ENCODE measurements around the gene SNX9. TPM values are rescaled to one million over a fixed set of nuclear protein-coding genes. Genes with fewer than 3 reads are reported as not detected.

SNX9 gene
- 38.3 and 47.6 TPM in 2 replicates for total RNA-seq (2012; rRNA removed)

- Histone ChIP-seq H3K4me3 (ENCODE audit: low read length) (peak within 1 kb of the TSS; percentile 80), H3K9ac (ENCODE audit: low read depth, low read length) (peak within 1 kb of the TSS; percentile 99), H3K4me1 (ENCODE audit: control insufficient read depth, insufficient read depth, low read length) (peaks cover 22% of the 10 kb centered on the region), H3K9me3 (replicated peaks; ENCODE audit: low read length) (no peaks in the 10 kb centered on the region), H3K27me3 (ENCODE audit: control insufficient read depth, insufficient read depth, low read length) (no peaks in the 10 kb centered on the region), H3K36me3 (ENCODE audit: insufficient read depth, low read length) (no peaks in the 10 kb centered on the region), H3K4me2 (ENCODE audit: low read length) (peak within 1 kb of the TSS; percentile 94)
Measured at GRCh38 chr6:157823001-157823527, at the start of gene SNX9. Gene SNX9, plus strand, starts transcription at chr6:157823246. Its CDS starts 189 bp downstream, at chr6:157823435.

DNA sequence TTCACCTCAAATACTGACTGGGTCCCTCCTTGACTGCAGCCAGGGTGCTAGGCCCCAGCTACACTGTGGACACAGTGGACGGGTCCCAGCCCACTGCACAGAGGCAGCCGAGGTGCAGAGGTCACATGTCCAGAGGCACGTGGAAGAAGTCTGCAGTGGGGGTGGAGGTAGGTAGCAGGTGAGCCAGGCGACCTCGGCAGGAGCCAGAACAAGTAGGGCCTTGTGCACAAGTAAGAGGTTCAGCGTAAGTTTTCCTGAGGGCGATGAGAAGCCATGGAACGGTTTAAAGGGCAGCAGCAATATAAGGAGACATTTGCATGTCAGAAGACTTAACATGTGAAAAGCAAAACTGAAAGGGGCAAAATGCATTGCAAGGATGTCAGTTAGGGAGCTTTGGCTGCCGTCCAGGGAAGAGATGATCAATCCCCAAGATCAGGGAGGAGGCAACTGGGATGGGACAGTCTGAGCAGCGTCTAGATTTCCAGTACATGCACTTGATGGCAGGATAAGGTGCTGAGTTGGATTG, 49.7 kb upstream of the SNX9 start:
- H3K27me3 ChIP-seq (ENCODE audit: control insufficient read depth, insufficient read depth, low read length), result peaks cover 10% of the 10 kb centered on the region
- H3K9ac ChIP-seq (ENCODE audit: low read depth, low read length), result no peak overlapping the region
- peaks cover 23% of the 10 kb centered on the region for H3K4me1 ChIP-seq (ENCODE audit: control insufficient read depth, insufficient read depth, low read length)
- no peak overlapping the region for H3K4me2 ChIP-seq (ENCODE audit: low read length)
- no peak overlapping the region for H3K4me3 ChIP-seq (ENCODE audit: low read length)
- H3K36me3 ChIP-seq (ENCODE audit: insufficient read depth, low read length), result no peaks in the 10 kb centered on the region
- H3K9me3 ChIP-seq (replicated peaks; ENCODE audit: low read length), result no peaks in the 10 kb centered on the region

GRCh38 chr6:157774153-157775135, 48.6 kb upstream of the SNX9 start:
- no peaks in the 10 kb centered on the region for H3K9me3 ChIP-seq (replicated peaks; ENCODE audit: low read length)
- H3K4me3 ChIP-seq (ENCODE audit: low read length), result no peak overlapping the region
- H3K4me2 ChIP-seq (ENCODE audit: low read length), result no peak overlapping the region
- H3K27me3 ChIP-seq (ENCODE audit: control insufficient read depth, insufficient read depth, low read length), result peaks cover 10% of the 10 kb centered on the region
- no peaks in the 10 kb centered on the region for H3K36me3 ChIP-seq (ENCODE audit: insufficient read depth, low read length)
- H3K9ac ChIP-seq (ENCODE audit: low read depth, low read length), result no peak overlapping the region
- H3K4me1 ChIP-seq (ENCODE audit: control insufficient read depth, insufficient read depth, low read length), result peaks cover 21% of the 10 kb centered on the region

- no peak overlapping the region for H3K4me2 ChIP-seq (ENCODE audit: low read length)
- no peaks in the 10 kb centered on the region for H3K9me3 ChIP-seq (replicated peaks; ENCODE audit: low read length)
- H3K9ac ChIP-seq (ENCODE audit: low read depth, low read length), result no peak overlapping the region
- H3K4me3 ChIP-seq (ENCODE audit: low read length), result no peak overlapping the region
- peaks cover 10% of the 10 kb centered on the region for H3K27me3 ChIP-seq (ENCODE audit: control insufficient read depth, insufficient read depth, low read length)
- H3K4me1 ChIP-seq (ENCODE audit: control insufficient read depth, insufficient read depth, low read length), result peaks cover 18% of the 10 kb centered on the region
- H3K36me3 ChIP-seq (ENCODE audit: insufficient read depth, low read length), result no peaks in the 10 kb centered on the region
Measured at GRCh38 chr6:157775376-157775775, 47.7 kb upstream of the SNX9 start.

GRCh38 chr6:157777344-157777743, 45.7 kb upstream of the SNX9 start:
- H3K9me3 ChIP-seq (replicated peaks; ENCODE audit: low read length), result no peaks in the 10 kb centered on the region
- no peak overlapping the region for H3K4me3 ChIP-seq (ENCODE audit: low read length)
- H3K4me1 ChIP-seq (ENCODE audit: control insufficient read depth, insufficient read depth, low read length), result peaks cover 11% of the 10 kb centered on the region
- no peaks in the 10 kb centered on the region for H3K36me3 ChIP-seq (ENCODE audit: insufficient read depth, low read length)
- no peak overlapping the region for H3K9ac ChIP-seq (ENCODE audit: low read depth, low read length)
- no peak overlapping the region for H3K4me2 ChIP-seq (ENCODE audit: low read length)
- peaks cover 10% of the 10 kb centered on the region for H3K27me3 ChIP-seq (ENCODE audit: control insufficient read depth, insufficient read depth, low read length)

DNA sequence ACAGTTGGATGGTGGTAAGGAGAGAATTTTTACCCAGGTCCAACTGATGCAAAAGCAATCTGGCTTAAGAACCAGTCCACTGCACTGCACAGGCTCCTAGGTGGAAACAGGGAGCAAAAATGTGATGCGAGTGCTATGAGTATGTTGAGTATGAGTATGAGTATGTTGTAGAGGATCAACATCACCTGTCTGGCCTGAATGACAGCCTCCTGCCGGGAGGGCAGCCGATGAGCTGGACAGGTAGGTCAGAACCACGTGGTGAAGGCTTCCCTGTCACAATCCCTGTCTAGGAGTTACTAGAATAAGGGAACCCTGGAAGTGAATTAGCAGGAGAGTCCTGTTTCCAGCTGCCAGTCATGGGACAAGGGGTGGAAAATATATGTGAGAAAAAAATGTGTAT, 44.3 kb upstream of the SNX9 start:
- no peak overlapping the region for H3K4me2 ChIP-seq (ENCODE audit: low read length)
- H3K27me3 ChIP-seq (ENCODE audit: control insufficient read depth, insufficient read depth, low read length), result peaks cover 2% of the 10 kb centered on the region
- no peaks in the 10 kb centered on the region for H3K36me3 ChIP-seq (ENCODE audit: insufficient read depth, low read length)
- H3K4me3 ChIP-seq (ENCODE audit: low read length), result no peak overlapping the region
- H3K9me3 ChIP-seq (replicated peaks; ENCODE audit: low read length), result no peaks in the 10 kb centered on the region
- H3K4me1 ChIP-seq (ENCODE audit: control insufficient read depth, insufficient read depth, low read length), result peaks cover 11% of the 10 kb centered on the region
- H3K9ac ChIP-seq (ENCODE audit: low read depth, low read length), result no peak overlapping the region

- no peaks in the 10 kb centered on the region for H3K27me3 ChIP-seq (ENCODE audit: control insufficient read depth, insufficient read depth, low read length)
- H3K9ac ChIP-seq (ENCODE audit: low read depth, low read length), result no peak overlapping the region
- no peak overlapping the region for H3K4me2 ChIP-seq (ENCODE audit: low read length)
- H3K4me1 ChIP-seq (ENCODE audit: control insufficient read depth, insufficient read depth, low read length), result peaks cover 11% of the 10 kb centered on the region
- no peaks in the 10 kb centered on the region for H3K9me3 ChIP-seq (replicated peaks; ENCODE audit: low read length)
- H3K36me3 ChIP-seq (ENCODE audit: insufficient read depth, low read length), result no peaks in the 10 kb centered on the region
- no peak overlapping the region for H3K4me3 ChIP-seq (ENCODE audit: low read length)
Measured at GRCh38 chr6:157779705-157780604, 43.1 kb upstream of the SNX9 start.

- Histone ChIP-seq H3K4me1 (ENCODE audit: control insufficient read depth, insufficient read depth, low read length) (peaks cover 2% of the 10 kb centered on the region), H3K27me3 (ENCODE audit: control insufficient read depth, insufficient read depth, low read length) (no peaks in the 10 kb centered on the region), H3K36me3 (ENCODE audit: insufficient read depth, low read length) (no peaks in the 10 kb centered on the region), H3K9ac (ENCODE audit: low read depth, low read length) (no peak overlapping the region), H3K9me3 (replicated peaks; ENCODE audit: low read length) (no peaks in the 10 kb centered on the region), H3K4me2 (ENCODE audit: low read length) (no peak overlapping the region), H3K4me3 (ENCODE audit: low read length) (no peak overlapping the region)
Measured at GRCh38 chr6:157785636-157786035, 37.4 kb upstream of the SNX9 start.

GRCh38 chr6:157786221-157786620, 36.8 kb upstream of the SNX9 start:
- no peaks in the 10 kb centered on the region for H3K9me3 ChIP-seq (replicated peaks; ENCODE audit: low read length)
- no peak overlapping the region for H3K4me3 ChIP-seq (ENCODE audit: low read length)

DNA sequence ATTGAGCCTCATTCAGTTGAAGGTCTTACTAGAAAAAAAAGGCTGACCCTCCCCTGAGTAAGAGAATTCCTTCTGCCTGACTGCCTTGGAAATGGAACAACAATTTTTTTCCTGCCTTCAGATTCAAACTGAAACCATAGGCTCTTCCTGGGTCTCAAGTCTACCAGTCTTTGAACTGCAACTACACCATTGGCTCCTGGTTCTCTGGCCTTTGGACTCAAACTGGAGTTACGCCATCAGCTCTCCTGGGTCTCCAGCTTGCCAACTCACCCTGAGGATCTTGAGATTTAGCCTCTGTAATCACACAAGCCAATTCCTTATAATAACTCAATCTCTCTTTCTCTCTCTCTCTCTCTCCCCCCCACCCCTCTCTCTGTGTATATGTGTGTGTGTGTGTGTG, 36.0 kb upstream of the SNX9 start:
- Histone ChIP-seq H3K4me3 (ENCODE audit: low read length) (no peak overlapping the region), H3K36me3 (ENCODE audit: insufficient read depth, low read length) (no peaks in the 10 kb centered on the region), H3K4me1 (ENCODE audit: control insufficient read depth, insufficient read depth, low read length) (no peaks in the 10 kb centered on the region), H3K27me3 (ENCODE audit: control insufficient read depth, insufficient read depth, low read length) (no peaks in the 10 kb centered on the region), H3K9ac (ENCODE audit: low read depth, low read length) (no peak overlapping the region), H3K9me3 (replicated peaks; ENCODE audit: low read length) (no peaks in the 10 kb centered on the region), H3K4me2 (ENCODE audit: low read length) (no peak overlapping the region)

More at GRCh38 chr6:157786221-157786620, 36.8 kb upstream of the SNX9 start:
- Histone ChIP-seq H3K27me3 (ENCODE audit: control insufficient read depth, insufficient read depth, low read length) (no peaks in the 10 kb centered on the region), H3K9ac (ENCODE audit: low read depth, low read length) (no peak overlapping the region), H3K4me2 (ENCODE audit: low read length) (no peak overlapping the region), H3K36me3 (ENCODE audit: insufficient read depth, low read length) (no peaks in the 10 kb centered on the region), H3K4me1 (ENCODE audit: control insufficient read depth, insufficient read depth, low read length) (no peaks in the 10 kb centered on the region)

- H3K4me2 ChIP-seq (ENCODE audit: low read length), result no peak overlapping the region
- H3K9me3 ChIP-seq (replicated peaks; ENCODE audit: low read length), result no peaks in the 10 kb centered on the region
- H3K4me3 ChIP-seq (ENCODE audit: low read length), result no peak overlapping the region
- no peaks in the 10 kb centered on the region for H3K36me3 ChIP-seq (ENCODE audit: insufficient read depth, low read length)
- H3K9ac ChIP-seq (ENCODE audit: low read depth, low read length), result no peak overlapping the region
- H3K27me3 ChIP-seq (ENCODE audit: control insufficient read depth, insufficient read depth, low read length), result no peaks in the 10 kb centered on the region
- no peaks in the 10 kb centered on the region for H3K4me1 ChIP-seq (ENCODE audit: control insufficient read depth, insufficient read depth, low read length)
Measured at GRCh38 chr6:157788180-157788579, 34.9 kb upstream of the SNX9 start.

Data from skeletal muscle satellite cell (primary cell).